NCI-H1417 (cell line): ENCODE results near the gene SLC6A5.

Experiments
- DNase-seq, 3 experiments: peaks; one replicate each; lab custom pipeline; 2025; lab: John Stamatoyannopoulos, UW

Gene SLC6A5

GRCh38 chr11:20620988-20621387 lies 21.6 kb downstream of the SLC6A5 start:
- no peak for DNase-seq

- peak in 2 of 3 experiments; percentile 24 to 59 for DNase-seq
Measured at GRCh38 chr11:20621679-20622078, 22.3 kb downstream of the SLC6A5 start.

GRCh38 chr11:20623252-20623651 lies 23.8 kb downstream of the SLC6A5 start:
- DNase-seq: no peak

- peak in 1 of 3 experiments; percentile 51 for DNase-seq
Measured at GRCh38 chr11:20626279-20626678, 26.9 kb downstream of the SLC6A5 start.

GRCh38 chr11:20627026-20627425 lies 27.6 kb downstream of the SLC6A5 start:
- DNase-seq: no peak

- no peak for DNase-seq
Measured at GRCh38 chr11:20627701-20628100, 28.3 kb downstream of the SLC6A5 start.

GRCh38 chr11:20631519-20632168 lies 32.2 kb downstream of the SLC6A5 start:
- peak in 2 of 3 experiments; percentile 35 to 70 for DNase-seq

GRCh38 chr11:20632169-20632532 lies 32.7 kb downstream of the SLC6A5 start:
- peak in 1 of 3 experiments; percentile 35 for DNase-seq

- no peak for DNase-seq
Measured at GRCh38 chr11:20634044-20634443, 34.6 kb downstream of the SLC6A5 start.

GRCh38 chr11:20634781-20635180 lies 35.4 kb downstream of the SLC6A5 start:
- no peak for DNase-seq

- no peak for DNase-seq
Measured at GRCh38 chr11:20638074-20638473, 38.7 kb downstream of the SLC6A5 start.

- no peak for DNase-seq
Measured at GRCh38 chr11:20639688-20640087, 40.3 kb downstream of the SLC6A5 start.

- DNase-seq: no peak
Measured at GRCh38 chr11:20640401-20640800, 41.0 kb downstream of the SLC6A5 start.

GRCh38 chr11:20644360-20644759 lies 45.0 kb downstream of the SLC6A5 start:
- DNase-seq: no peak

- DNase-seq: peak; percentile 82 to 93 (median 88)
Measured at GRCh38 chr11:20647976-20648565, 48.7 kb downstream of the SLC6A5 start.

GRCh38 chr11:20652150-20652806 lies 52.9 kb downstream of the SLC6A5 start:
- DNase-seq: no peak

- no peak for DNase-seq
Measured at GRCh38 chr11:20654038-20654437, 54.6 kb downstream of the SLC6A5 start.

GRCh38 chr11:20656901-20657300 lies 57.5 kb downstream of the SLC6A5 start:
- DNase-seq: no peak

- peak in 2 of 3 experiments; percentile 22 to 33 for DNase-seq
Measured at GRCh38 chr11:20658135-20658534, 58.7 kb downstream of the SLC6A5 start.

GRCh38 chr11:20661445-20661844 lies 62.0 kb downstream of the SLC6A5 start:
- DNase-seq: no peak

GRCh38 chr11:20661850-20662249 lies 62.4 kb downstream of the SLC6A5 start:
- DNase-seq: no peak

- DNase-seq: no peak
Measured at GRCh38 chr11:20668131-20668809, 68.9 kb downstream of the SLC6A5 start.
